ENCODE results near the gene SNRNP200. TPM values are rescaled to one million over a fixed set of nuclear protein-coding genes. Genes with fewer than 3 reads are reported as not detected.

Gene SNRNP200
- total and polyA plus RNA-seq, 2 donors (not counting 1 experiment from before 2014, with no cell fraction given), result 211 to 216 TPM

DNA sequence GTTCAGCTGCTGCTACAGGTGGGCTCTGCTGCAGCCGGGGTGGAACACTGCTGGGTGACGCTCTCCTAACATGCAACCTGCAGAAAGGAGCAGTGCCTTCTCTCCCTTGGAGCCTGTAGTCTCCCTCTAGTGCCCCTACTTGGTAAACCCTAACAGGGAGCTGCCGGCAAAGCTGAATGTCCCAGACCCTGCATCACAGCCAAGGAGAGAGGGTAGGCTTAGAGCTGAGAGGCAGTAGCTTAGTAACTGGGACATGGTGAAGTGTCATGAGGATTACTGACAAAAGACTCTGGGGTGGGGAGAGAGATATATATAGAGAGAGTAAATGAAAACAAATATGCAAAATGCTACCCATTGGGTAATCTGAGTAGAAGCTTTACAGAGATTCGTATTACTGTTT, 40.1 kb upstream of the SNRNP200 start:
- intact Hi-C loops (cut with micrococcal nuclease), result loop anchor here (2.0 kb wide), 1 partner anchor 41 kb away; the partner anchor contains the start of gene SNRNP200
- DNase-seq (no peak), ATAC-seq (ENCODE audit: low read depth) (no peak)
- POLR2A ChIA-PET, result interaction anchor here (1.2 to 1.7 kb wide), 2 partner anchors 9 to 24 kb away, joined by 4 to 6 read pairs; partner anchors contain the start of gene NCAPH
- no peak overlapping the region for H3K9ac ChIP-seq (ENCODE audit: low read length)
- no peak for TF ChIP-seq CTCF (IDR thresholded peaks at IDR 0.05)
- no peak for TF ChIP-seq EZH2 (IDR thresholded peaks at IDR 0.05; ENCODE audit: borderline replicate concordance, insufficient read depth, low read depth, low read length, poor library complexity, severe bottlenecking)
- H3K4me3 ChIP-seq (ENCODE audit: control extremely low read depth in 1 of 5, extremely low read depth in 1 of 5, insufficient read depth in 1 of 5, low read depth in 2 of 5, low read length in 4 of 5), result no peak overlapping the region
- H3K27me3 Mint-ChIP-seq, result no peaks in the 10 kb centered on the region
- H3K4me2 ChIP-seq (replicated peaks; ENCODE audit: low read depth, low read length, poor library complexity, severe bottlenecking), result no peak overlapping the region
- H2AFZ ChIP-seq (ENCODE audit: insufficient read depth, low read depth, low read length, poor library complexity, severe bottlenecking), result no peak overlapping the region
- peaks cover 7 to 26% of the 10 kb centered on the region in 2 donors for H3K4me1 ChIP-seq (ENCODE audit: control insufficient read depth in 2 of 2, insufficient read depth in 2 of 2, low read length in 2 of 2)
- CTCF ChIA-PET, result interaction anchor here (0.6 to 2.7 kb wide), 7 partner anchors 21 to 43 kb away, joined by 3 to 7 read pairs (median 3); partner anchors contain the start of gene SNRNP200
- H3K36me3 ChIP-seq (replicated peaks in 1 of 2; ENCODE audit: control extremely low read depth in 1 of 2, control insufficient read depth in 1 of 2, extremely low read depth in 1 of 2, insufficient read depth in 2 of 2, low read length in 1 of 2), result no peaks in the 10 kb centered on the region
- no peak overlapping the region for H3K4me3 Mint-ChIP-seq
- no peaks in the 10 kb centered on the region for H3K27me3 ChIP-seq (replicated peaks in 1 of 4; ENCODE audit: control extremely low read depth in 1 of 4, control insufficient read depth in 3 of 4, insufficient read depth in 4 of 4, low read length in 3 of 4)
- H3K27ac Mint-ChIP-seq, result peak overlapping the region; percentile 42
- H3K4me1 Mint-ChIP-seq, result peaks cover 44% of the 10 kb centered on the region
- no peaks in the 10 kb centered on the region for H3K9me3 ChIP-seq (ENCODE audit: control extremely low read depth in 1 of 3, control insufficient read depth in 2 of 3, insufficient read depth in 1 of 3, low read length in 2 of 3)
- H3K79me2 ChIP-seq (ENCODE audit: control insufficient read depth, insufficient read depth, low read length), result peaks cover 13% of the 10 kb centered on the region
- no peak overlapping the region for H3K27ac ChIP-seq (ENCODE audit: low read length in 2 of 2)
- 73% methylated on average over 3 of the region's 4 CpGs for WGBS (ENCODE audit: insufficient coverage)
- no peaks in the 10 kb centered on the region for H4K20me1 ChIP-seq (ENCODE audit: control insufficient read depth, insufficient read depth, low read length, poor library complexity, severe bottlenecking)
- no peaks in the 10 kb centered on the region for H3K9me3 Mint-ChIP-seq (ENCODE audit: insufficient read depth)

DNA sequence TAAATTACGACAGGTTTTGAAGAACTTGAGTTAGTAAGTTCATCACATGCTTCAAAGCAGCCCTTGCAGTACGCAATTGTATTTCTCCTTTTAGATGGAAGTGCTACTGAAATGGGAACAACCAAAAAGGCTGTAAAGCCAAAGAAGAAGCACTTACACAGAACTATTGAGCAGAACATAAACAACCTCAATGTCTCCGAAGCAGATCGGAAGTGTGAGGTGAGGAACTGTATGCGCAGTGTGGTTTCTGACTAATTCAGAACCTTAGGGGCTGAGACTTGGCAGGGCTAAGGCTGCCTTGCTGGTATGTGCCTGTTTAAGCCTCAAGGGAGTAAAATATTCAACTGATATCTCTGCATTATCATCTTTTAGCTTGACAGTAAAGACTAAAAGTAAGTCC, 38.7 kb upstream of the SNRNP200 start:
- Histone ChIP-seq H3K9me3 (ENCODE audit: control extremely low read depth in 1 of 3, control insufficient read depth in 2 of 3, insufficient read depth in 1 of 3, low read length in 2 of 3) (no peaks in the 10 kb centered on the region), H3K9ac (ENCODE audit: low read length) (peak overlapping the region; percentile 31), H3K79me2 (ENCODE audit: control insufficient read depth, insufficient read depth, low read length) (peaks cover 23% of the 10 kb centered on the region), H3K36me3 (replicated peaks in 1 of 2; ENCODE audit: control extremely low read depth in 1 of 2, control insufficient read depth in 1 of 2, extremely low read depth in 1 of 2, insufficient read depth in 2 of 2, low read length in 1 of 2) (no peaks in the 10 kb centered on the region), H4K20me1 (ENCODE audit: control insufficient read depth, insufficient read depth, low read length, poor library complexity, severe bottlenecking) (no peaks in the 10 kb centered on the region), H2AFZ (ENCODE audit: insufficient read depth, low read depth, low read length, poor library complexity, severe bottlenecking) (peak overlapping the region; percentile 40), H3K4me2 (replicated peaks; ENCODE audit: low read depth, low read length, poor library complexity, severe bottlenecking) (peak overlapping the region; percentile 36), H3K27me3 (replicated peaks in 1 of 4; ENCODE audit: control extremely low read depth in 1 of 4, control insufficient read depth in 3 of 4, insufficient read depth in 4 of 4, low read length in 3 of 4) (no peaks in the 10 kb centered on the region), H3K27ac (ENCODE audit: low read length in 2 of 2) (peak overlapping the region; percentile 47 to 55), H3K4me3 (ENCODE audit: control extremely low read depth in 1 of 5, extremely low read depth in 1 of 5, insufficient read depth in 1 of 5, low read depth in 2 of 5, low read length in 4 of 5) (peak overlapping the region in 1 of 5 experiments; percentile 25), H3K4me1 (ENCODE audit: control insufficient read depth in 2 of 2, insufficient read depth in 2 of 2, low read length in 2 of 2) (peaks cover 7 to 26% of the 10 kb centered on the region in 2 donors)
- Mint-ChIP-seq H3K27ac (peak overlapping the region; percentile 76), H3K4me1 (peaks cover 44% of the 10 kb centered on the region), H3K9me3 (ENCODE audit: insufficient read depth) (no peaks in the 10 kb centered on the region), H3K4me3 (peak overlapping the region; percentile 67), H3K27me3 (no peaks in the 10 kb centered on the region)
- no peak for TF ChIP-seq EZH2 (IDR thresholded peaks at IDR 0.05; ENCODE audit: borderline replicate concordance, insufficient read depth, low read depth, low read length, poor library complexity, severe bottlenecking)
- intact Hi-C loops (cut with micrococcal nuclease), result loop anchor here (2.0 kb wide), 1 partner anchor 39 kb away; the partner anchor contains the start of gene SNRNP200
- peak; percentile 70 for DNase-seq
- POLR2A ChIA-PET, result interaction anchor here (0.6 to 1.4 kb wide), 3 partner anchors 21 to 77 kb away, joined by 3 read pairs; no protein-coding TSS in a partner anchor
- ATAC-seq (ENCODE audit: low read depth), result peak; percentile 97
- WGBS (ENCODE audit: insufficient coverage), result no CpG with 5 or more reads among the region's 5 CpGs
- CTCF ChIA-PET, result interaction anchor here (0.7 to 2.7 kb wide), 6 partner anchors 20 to 187 kb away, joined by 3 to 7 read pairs (median 4); partner anchors contain the start of gene SNRNP200
